ENCODE results near the gene SEMA3F.

The SEMA3F gene

DNA sequence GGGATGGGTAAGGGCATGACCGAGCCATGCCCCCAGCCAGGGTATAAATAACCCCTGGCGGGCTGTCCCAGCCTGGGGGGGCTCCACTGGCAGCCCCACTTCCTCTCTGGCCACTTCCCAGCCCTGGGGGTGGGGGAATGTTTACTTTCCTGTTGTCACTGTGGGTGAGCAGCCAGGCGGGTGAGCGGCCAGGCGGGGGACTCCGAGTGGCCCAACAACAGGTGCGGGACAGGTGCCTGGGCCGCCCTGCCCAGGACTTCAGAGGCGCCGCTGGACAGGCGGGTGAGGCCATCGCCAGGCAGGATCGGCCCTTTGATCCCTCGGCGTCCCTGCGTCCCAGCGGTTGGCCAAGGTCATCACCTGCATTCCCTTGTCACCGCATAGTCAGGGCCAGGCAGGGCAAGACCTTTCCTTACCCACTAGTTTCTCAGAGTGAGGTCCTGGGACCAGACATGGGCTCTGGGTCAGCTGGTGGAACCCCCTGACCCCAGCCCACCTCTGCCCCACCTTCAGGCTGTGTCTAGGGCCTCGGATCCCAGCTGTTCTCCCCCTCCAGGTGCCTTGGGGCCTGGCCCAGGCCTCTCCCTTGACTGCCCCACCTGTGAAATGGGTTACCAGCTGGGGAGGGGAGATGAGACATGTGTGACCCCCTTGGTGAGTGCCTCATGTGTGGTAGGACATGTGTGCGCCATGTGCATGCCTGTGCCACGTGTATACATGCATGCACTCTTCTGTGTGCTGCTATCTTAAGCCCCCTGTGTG, 16.6 kb downstream of the SEMA3F start:
- DNase-seq = no peak

DNA sequence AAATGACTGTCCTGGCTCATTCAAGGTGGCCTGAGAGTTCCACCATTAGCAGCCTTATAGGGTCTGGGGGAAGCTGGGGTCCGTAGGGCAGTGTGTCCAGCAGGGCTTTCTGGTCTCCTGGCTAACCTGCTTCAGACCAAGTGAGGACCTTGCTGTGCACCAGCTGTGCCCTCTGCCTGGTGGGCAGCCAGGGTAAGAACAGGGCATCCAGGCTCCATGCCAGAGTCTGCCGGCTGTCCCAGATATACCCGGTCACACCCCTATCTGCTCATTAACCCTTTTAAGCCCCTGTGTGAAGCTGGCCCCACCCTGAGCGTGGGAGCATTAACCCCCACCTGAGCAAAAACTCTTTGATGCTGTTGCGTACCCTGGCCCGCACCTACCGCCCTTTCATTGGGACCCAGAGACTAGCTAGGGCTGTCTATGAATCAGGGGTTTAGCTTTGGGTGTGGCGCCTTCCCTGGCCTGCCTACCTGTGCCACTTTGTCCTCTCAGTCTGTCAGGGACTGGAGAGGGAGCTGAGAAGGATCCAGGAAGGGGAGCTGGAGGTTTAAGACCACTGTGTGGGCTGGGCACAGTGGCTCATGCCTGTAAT, 17.6 kb downstream of the SEMA3F start:
- DNase-seq = no peak

DNA sequence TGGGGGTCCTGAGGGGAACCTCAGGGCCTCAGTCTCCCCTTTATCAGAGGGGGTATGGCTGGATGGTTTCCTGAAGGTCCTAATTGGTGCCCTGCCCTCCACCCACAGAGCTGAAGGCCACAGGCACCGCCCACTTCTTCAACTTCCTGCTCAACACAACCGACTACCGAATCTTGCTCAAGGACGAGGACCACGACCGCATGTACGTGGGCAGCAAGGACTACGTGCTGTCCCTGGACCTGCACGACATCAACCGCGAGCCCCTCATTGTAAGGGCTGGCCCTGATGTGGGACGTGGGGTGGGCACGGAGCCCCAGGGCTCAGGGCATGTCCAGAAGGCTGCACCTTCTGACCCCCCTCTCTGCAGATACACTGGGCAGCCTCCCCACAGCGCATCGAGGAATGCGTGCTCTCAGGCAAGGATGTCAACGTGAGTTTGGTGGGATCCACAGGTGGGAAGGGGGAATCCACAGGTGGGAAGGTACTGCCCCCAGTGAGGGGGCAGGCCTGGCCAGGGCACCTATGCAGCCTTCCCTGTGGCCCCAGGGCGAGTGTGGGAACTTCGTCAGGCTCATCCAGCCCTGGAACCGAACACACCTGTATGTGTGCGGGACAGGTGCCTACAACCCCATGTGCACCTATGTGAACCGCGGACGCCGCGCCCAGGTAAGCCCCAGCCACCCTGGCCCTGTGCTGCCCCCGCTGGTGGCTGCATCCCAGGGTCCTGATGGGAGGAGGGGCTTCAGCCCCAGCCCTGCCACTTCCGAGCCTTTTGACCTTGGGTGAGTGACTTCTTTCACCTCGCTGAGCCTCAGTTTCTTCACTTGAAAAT, 18.8 kb downstream of the SEMA3F start:
- DNase-seq = no peak

DNA sequence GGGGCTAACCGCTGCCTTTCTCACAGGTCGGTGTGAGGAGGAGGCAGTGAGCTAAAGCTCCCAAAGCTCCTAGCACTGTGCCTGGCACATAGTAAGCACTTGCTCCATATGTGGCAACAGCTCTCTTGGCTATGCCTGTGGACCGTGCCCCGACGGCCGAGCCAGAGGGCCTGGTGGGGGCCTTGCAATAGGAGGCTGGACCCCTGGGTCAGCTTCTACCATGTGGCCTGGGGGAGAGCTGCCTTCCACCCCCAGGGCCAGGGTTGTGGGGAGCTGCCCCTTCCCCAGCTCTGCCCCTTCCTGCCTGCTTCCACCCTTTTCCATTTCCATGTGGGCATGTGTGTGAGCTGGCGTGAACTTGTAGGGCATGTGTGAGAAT, 19.4 kb downstream of the SEMA3F start:
- no peak for DNase-seq

DNA sequence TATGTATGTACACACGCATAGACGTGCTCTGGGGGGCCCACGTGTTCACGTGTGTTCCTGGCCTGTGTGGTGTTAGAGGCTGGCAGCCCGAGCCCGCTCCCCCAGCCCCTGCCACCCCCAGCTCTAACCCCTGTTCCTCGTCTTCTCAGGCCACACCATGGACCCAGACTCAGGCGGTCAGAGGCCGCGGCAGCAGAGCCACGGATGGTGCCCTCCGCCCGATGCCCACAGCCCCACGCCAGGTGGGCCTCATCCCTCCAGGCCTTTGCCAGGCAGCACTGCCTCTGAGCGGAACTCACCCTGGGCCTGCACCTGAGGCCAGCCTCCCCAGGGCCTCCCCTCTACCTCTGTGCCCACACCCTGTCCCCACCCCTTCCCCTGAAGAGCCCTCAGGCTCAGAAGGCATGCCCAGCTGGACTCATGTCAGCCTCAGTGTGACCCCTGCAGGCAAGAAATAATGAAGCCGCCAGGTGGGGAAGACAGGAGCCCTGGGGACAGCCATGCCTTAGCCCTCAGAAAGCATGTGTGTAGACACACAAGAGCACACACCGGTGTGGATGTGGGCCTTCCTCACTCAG, 19.9 kb downstream of the SEMA3F start:
- DNase-seq = no peak

- DNase-seq = no peak
Measured at GRCh38 chr3:50177346-50177745, 22.2 kb downstream of the SEMA3F start.

GRCh38 chr3:50179710-50180109, 24.6 kb downstream of the SEMA3F start:
- no peak for DNase-seq

DNA sequence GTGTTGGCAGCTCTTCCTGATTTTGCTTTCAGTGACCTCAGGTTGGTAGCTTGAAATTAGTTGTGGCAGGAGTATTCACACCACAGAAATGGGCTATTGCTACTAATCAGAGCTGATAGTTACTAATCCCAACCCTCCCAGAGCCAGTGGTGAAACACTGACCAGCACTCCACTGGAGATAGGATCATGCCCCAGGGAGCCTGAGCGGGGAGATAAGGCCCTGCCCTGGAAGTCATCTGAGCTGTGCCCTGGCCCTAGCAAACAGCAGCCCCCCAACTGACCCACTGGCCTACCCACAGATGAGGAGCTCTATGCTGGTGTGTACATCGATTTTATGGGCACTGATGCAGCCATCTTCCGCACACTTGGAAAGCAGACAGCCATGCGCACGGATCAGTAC, 26.9 kb downstream of the SEMA3F start:
- no peak for DNase-seq

DNA sequence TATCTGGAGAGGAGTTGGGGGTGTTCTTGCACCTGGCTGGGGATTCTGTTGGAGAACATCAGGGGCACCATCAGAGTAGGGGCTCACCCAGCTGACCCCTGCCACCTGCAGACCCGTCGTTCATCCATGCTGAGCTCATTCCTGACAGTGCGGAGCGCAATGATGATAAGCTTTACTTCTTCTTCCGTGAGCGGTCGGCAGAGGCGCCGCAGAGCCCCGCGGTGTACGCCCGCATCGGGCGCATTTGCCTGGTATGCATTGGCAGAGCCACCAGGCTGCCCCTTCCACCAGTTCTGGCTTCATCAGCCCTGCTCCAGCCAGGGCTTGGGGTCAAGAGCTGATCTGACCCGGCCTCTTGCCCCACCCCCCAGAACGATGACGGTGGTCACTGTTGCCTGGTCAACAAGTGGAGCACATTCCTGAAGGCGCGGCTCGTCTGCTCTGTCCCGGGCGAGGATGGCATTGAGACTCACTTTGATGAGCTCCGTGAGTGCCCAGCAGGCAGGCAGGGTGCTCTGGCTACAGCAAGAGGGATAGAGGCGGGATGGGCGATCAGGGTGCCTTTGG, 27.5 kb downstream of the SEMA3F start:
- no peak for DNase-seq

- no peak for DNase-seq
Measured at GRCh38 chr3:50183755-50184154, 28.6 kb downstream of the SEMA3F start.

DNA sequence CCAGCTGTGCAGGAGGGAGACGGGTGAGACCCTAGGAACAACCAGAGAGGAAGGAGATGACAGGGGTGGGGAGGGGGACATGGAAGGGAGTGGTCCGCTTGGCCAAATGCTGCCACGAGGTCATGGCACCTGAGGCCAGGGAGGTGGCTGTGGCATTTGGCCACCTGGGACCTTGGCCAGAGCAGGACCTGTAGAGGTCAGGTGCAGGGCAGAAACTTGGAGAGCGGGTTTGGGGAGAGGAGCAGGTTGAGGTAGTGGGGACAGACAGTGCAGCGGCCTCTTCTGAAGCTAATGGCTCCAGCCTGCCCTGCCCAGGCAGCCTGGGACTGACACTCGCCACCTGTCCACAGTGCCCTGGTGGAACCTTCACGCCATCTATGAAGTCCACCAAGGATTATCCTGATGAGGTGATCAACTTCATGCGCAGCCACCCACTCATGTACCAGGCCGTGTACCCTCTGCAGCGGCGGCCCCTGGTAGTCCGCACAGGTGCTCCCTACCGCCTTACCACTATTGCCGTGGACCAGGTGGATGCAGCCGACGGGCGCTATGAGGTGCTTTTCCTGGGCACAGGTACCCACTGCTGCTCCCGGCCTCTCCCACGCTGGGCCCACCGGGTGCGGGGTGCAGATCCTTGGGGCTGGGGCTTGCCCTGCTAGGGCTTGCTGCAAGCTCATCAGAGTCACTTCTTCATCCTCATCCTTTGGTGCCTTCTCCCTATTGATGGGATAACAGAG, 29.3 kb downstream of the SEMA3F start:
- DNase-seq = no peak

DNA sequence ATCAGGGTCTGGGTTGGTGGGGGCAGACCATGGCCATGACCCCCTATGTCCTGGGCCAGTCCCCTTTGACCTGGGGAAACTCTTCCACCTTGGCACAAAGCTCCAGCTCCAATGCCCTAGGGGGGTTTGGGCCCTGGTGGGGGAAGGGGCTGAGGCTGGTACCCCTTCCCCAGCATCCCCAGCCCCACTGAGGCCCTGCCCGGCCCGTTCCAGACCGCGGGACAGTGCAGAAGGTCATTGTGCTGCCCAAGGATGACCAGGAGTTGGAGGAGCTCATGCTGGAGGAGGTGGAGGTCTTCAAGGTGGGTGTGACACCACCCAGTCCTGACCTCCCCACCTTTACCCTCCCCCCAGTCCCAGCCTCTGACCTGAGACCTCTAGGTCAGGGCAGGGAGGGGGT, 30.1 kb downstream of the SEMA3F start:
- DNase-seq = no peak

DNA sequence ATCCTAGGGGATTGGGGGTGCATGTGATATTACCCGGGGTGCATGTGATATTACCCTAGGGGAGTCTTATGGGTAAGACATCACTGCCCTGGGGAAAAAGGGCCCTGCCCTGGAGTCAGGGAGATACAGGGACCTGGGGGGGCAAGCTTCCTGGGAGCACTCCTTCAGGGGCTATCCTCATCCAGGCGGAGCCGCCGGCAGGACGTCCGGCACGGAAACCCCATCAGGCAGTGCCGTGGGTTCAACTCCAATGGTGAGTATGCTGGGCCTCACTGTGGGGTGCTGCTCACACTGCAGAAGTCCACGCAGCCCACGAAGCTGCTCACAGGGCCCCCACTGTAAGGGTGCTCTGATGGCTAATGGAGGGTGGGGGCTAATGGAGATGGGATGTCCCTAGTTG, 31.0 kb downstream of the SEMA3F start:
- DNase-seq = no peak

DNA sequence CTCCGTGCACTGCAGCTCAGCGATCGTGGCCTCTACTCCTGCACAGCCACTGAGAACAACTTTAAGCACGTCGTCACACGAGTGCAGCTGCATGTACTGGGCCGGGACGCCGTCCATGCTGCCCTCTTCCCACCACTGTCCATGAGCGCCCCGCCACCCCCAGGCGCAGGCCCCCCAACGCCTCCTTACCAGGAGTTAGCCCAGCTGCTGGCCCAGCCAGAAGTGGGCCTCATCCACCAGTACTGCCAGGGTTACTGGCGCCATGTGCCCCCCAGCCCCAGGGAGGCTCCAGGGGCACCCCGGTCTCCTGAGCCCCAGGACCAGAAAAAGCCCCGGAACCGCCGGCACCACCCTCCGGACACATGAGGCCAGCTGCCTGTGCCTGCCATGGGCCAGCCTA, 32.6 kb downstream of the SEMA3F start:
- DNase-seq = no peak

DNA sequence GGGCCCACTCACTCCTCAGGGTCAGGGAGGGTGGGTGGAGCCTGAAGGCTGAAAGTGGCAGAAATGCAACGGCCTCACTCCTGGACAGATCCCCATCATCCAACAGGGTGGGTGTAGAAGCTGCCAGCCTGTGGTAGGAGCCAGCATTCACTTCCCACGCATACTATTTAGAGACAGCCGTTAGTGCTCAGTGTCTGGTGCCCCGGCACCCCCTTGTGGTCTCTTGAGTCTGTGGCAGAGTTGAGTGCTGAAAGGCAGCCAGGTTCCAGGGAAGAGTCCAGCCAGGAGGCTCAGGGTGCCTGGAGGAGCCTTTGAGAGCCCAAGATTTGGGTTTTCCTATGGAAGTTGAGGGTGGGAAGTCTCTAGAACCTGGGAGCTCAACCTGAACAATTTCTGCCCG, 34.1 kb downstream of the SEMA3F start:
- peak; percentile 43 for DNase-seq

DNA sequence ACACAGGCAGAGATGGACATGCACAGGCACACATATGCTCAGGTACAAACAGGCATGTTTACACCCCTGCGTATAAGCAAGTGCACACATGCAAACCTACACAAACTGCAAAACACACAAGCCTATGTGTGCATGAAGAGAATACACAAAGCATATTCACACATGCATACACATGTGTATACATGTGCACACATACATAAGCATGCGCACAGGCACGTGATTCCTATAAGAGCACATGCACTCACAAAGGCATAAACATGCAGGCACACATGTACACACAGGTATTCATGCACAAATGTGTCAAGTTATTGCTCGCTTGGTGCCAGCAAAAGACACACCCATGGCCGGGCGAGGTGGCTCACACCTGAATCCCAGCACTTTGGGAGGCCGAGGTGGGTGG, 34.9 kb downstream of the SEMA3F start:
- DNase-seq = no peak

DNA sequence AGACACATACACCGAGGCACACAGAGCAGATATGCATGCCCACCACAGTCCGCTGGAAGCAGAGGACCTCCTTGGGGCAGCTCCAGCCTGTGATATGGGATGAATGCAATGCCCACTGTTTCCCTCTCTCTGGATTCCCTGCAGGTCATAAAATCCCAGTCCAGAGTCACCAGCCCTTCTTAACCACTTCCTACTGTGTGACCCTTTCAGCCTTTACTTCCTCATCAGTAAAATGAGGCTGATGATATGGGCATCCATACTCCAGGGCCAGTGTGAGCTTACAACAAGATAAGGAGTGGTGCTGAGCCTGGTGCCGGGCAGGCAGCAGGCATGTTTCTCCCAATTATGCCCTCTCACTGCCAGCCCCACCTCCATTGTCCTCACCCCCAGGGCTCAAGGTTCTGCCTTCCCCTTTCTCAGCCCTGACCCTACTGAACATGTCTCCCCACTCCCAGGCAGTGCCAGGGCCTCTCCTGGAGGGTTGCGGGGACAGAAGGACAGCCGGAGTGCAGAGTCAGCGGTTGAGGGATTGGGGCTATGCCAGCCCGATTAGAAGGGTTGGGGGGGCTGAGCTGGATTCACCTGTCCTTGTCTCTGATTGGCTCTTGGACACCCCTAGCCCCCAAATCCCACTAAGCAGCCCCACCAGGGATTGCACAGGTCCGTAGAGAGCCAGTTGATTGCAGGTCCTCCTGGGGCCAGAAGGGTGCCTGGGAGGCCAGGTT, 36.0 kb downstream of the SEMA3F start, which contains the start of gene GNAT1:
TSS of gene GNAT1 (plus strand) at position 675 of the 725 bp plus-strand sequence. CDS start 116 bp downstream, outside the sequence.
- DNase-seq = no peak

DNA sequence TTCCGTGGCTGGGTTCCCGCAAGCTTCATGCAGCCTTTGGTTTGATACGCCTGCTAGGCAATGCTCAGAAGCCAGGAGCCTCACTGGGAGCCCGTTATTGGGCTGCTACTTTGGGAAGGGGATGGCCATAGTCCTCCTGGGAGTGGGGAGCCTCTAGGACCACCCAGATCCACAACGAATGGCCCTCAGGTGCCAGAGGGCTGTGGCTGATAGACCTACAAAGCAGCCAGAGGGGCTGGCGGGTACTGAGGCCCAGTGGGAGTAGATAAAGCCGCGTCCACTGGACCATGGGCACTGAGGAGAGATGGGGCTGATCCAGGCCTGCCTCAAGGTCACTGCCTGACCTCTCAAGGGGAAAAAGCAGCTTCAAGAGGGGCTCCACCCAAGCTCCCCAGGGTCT, 37.0 kb downstream of the SEMA3F start:
- DNase-seq = no peak

- DNase-seq = peak; percentile 80
Measured at GRCh38 chr3:50192689-50193141, 37.6 kb downstream of the SEMA3F start.

DNA sequence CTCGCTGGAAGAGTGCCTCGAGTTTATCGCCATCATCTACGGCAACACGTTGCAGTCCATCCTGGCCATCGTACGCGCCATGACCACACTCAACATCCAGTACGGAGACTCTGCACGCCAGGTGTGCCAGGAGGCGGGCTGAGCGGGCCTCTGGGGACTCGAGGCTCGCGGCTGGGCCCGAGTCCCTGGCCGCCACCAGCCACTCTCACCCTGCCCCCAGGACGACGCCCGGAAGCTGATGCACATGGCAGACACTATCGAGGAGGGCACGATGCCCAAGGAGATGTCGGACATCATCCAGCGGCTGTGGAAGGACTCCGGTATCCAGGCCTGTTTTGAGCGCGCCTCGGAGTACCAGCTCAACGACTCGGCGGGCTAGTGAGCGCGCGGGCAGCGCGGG, 38.2 kb downstream of the SEMA3F start:
- DNase-seq = no peak

DNA sequence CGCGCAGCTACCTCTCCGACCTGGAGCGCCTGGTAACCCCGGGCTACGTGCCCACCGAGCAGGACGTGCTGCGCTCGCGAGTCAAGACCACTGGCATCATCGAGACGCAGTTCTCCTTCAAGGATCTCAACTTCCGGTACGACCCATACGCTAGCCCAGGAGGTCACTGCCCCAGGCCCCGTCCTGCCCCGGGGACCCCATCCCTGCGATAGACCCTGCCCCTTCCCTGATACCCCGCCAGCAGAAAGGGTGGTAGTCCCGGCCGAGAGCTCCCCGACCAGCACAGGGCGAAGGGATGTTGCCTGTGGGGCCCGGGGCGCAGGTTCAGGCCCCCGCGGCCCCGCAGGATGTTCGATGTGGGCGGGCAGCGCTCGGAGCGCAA, 38.6 kb downstream of the SEMA3F start:
- DNase-seq = no peak
